ENCODE measurements around the gene PUS3. TPM values are rescaled to one million over a fixed set of nuclear protein-coding genes. Genes with fewer than 3 reads are reported as not detected.

The PUS3 gene
- total RNA-seq, 1 donor = 5.1 TPM

DNA sequence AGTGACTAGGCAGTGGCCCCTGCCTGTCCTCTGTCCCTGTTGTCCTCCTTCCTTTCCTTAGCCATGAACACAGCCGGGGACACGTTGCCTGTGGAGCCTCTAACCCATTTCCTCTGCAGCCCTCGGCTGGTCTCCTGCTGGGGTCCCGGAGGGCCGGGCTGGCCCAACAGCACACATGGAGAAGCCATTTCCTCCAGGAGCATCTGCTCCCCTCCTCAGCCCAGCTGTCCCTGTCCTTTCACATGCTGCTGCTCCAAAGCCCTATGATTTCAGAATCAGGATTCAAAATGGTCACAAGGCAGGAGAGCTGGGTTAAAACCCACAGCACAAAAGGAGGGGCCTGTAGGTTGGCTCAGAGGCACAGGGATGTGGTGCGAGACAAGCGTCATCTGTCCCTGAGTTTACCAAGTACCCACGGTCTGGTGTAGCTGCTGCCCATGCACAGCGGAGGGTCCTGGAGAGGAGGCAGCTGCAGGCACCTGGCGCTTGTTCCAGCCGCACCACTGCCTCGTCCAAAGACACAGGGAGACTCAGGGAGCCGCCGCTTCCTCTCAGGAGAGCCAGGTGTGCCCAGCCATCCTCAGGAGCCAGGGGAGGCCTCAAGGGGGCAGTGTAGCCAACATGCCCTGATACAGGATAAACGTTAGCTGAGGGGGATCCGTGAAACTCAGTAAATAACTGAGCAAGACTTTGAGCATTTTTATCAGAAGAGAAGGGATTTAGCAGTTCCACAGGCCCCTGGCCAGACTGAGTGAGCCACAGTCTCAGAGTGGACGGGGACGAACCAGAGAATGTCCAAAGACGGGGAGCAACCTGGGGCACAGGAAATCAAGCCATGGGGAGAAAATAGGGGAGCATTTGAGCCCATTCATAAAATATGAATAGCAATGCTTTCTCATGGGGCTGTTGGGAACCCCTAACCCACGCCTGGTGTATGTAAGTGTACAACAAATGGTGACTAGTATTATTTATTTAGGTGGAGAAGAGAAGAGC is 38.9 kb upstream of the PUS3 start:
- DNase-seq (ENCODE audit: low read depth in 2 of 3, low spot score in 2 of 3) = peak in 2 of 3 donors; percentile 15 to 54

- DNase-seq (ENCODE audit: low read depth in 2 of 3, low spot score in 2 of 3) = no peak
Measured at GRCh38 chr11:125941267-125941618, 38.2 kb upstream of the PUS3 start.

DNA sequence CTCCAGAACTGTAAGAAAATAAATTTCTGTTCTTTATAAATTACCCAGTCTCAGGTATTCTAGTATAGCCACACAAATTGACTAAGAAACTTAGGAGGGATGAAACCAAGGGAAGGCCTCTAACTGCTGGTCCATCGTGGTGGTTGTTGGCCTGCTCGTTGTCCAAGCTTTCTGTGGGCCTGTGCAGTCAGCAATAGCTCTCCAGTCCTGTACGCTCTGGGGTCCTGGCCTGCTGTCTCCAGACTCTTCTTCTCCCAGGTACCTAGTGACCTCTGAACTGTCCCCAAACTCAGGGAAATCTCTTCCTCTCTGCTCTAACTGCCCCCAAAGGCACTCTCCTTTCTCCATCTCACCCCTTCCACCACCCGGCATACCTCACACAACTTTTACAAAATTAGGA is 37.1 kb upstream of the PUS3 start:
- no peak for DNase-seq (ENCODE audit: low read depth in 2 of 3, low spot score in 2 of 3)

- DNase-seq (ENCODE audit: low read depth in 2 of 3, low spot score in 2 of 3) = no peak
Measured at GRCh38 chr11:125939081-125939521, 36.1 kb upstream of the PUS3 start.

GRCh38 chr11:125938418-125938817 is 35.4 kb upstream of the PUS3 start:
- DNase-seq (ENCODE audit: low read depth in 2 of 3, low spot score in 2 of 3) = no peak

DNA sequence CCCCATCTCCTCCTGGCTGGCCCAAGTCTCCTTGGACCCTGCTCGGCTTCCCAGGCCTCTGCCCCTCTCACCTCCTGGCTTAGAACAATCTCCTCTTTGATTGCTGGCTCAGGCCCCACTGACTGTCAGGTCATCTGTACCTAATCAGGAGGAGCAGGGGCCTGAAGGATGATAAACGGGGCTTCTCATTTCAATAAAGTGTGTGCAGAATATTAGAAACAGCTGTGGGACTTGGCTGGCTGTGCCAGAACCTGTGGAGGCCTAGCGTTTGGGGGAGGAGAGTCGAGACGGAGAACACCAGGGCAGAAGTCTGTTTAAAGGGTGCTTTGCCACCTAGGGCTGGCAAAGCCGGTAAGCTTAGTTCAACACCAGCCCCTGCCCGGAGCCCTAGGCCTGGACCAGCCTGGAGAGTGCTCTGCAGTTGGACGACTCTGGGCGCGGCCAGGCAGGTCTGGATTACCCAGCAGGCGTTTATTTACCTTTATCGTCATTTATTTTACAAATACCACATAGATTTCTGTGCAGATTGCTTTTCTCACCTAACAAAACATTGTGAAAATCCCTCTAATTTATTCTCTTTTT is 32.7 kb upstream of the PUS3 start:
- DNase-seq (ENCODE audit: low read depth in 2 of 3, low spot score in 2 of 3) = no peak

DNA sequence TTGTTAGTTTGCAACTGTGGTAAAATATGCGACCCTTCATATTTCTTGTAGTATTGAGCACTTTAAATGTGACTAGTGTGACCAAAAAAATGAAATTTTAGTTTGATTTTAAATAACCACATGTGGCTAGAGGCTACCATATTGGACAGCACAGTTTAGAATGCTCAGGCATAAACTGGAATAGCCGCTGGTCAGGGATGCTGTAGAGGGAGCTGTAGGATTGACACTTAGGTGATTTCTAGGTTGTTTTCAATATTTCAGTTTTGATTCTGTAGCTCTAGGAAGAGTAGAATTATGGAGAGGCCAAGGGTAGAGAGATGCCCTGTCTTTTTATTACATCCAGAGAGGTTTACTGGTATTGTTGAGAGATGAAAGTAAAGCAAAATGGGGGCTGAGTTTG is 32.0 kb upstream of the PUS3 start:
- no peak for DNase-seq (ENCODE audit: low read depth in 2 of 3, low spot score in 2 of 3)

GRCh38 chr11:125934473-125934872 is 31.5 kb upstream of the PUS3 start:
- no peak for DNase-seq (ENCODE audit: low read depth in 2 of 3, low spot score in 2 of 3)

GRCh38 chr11:125933030-125933813 is 30.2 kb upstream of the PUS3 start:
- no peak for DNase-seq (ENCODE audit: low read depth in 2 of 3, low spot score in 2 of 3)

- DNase-seq (ENCODE audit: low read depth in 2 of 3, low spot score in 2 of 3) = no peak
Measured at GRCh38 chr11:125932301-125932700, 29.3 kb upstream of the PUS3 start.

- no peak for DNase-seq (ENCODE audit: low read depth in 2 of 3, low spot score in 2 of 3)
Measured at GRCh38 chr11:125931668-125932067, 28.7 kb upstream of the PUS3 start.

GRCh38 chr11:125931116-125931515 is 28.1 kb upstream of the PUS3 start:
- DNase-seq (ENCODE audit: low read depth in 2 of 3, low spot score in 2 of 3) = no peak

DNA sequence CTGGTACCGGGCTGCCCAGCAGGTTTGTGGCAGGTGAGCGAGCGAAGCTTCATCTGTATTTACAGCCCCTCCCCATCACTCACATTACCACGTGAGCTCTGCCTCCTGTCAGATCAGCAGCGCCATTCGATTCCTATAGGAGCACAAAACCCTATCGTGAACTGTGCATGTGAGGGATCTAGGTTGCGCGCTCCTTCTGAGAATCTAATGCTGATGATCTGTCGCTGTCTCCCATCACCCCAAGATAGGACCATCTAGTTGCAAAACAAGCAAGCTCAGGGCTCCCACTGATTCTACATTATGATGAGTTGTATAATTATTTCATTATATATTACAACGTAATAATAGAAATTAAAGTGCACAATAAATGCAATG is 27.1 kb upstream of the PUS3 start:
- no peak for DNase-seq (ENCODE audit: low read depth in 2 of 3, low spot score in 2 of 3)

DNA sequence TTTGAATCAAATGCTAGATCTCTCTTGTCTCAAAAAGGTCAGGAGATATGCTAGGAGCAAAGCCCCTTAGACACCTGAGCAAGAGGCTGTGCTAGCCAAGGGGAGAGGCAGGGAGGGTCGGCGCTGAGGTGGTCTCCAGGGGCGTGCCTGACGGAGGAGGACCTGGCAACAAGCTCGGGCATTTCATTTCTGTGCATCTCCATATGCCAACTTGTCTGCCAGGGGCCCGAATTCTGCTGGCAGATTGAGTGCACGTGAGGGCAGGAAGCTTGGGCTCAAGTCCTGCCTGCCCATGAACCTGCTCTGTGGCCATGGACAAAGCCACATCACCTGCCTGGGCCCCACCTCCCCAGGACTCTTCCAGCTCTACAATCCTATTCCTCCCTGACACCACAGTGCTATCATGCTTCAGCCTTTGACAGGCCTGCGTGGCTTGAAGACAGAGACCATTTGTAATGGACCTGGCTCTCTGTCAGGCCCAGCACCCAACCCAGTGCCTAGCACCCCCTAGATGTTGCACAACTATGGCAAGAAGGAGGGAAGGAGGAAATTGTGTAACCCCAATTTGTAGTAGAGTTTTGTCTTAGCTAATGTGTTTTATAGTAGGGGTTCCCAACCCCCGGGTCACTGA is 26.6 kb upstream of the PUS3 start:
- DNase-seq (ENCODE audit: low read depth in 2 of 3, low spot score in 2 of 3) = no peak

GRCh38 chr11:125926682-125927081 is 23.7 kb upstream of the PUS3 start:
- no peak for DNase-seq (ENCODE audit: low read depth in 2 of 3, low spot score in 2 of 3)

GRCh38 chr11:125925804-125926203 is 22.8 kb upstream of the PUS3 start:
- no peak for DNase-seq (ENCODE audit: low read depth in 2 of 3, low spot score in 2 of 3)

DNA sequence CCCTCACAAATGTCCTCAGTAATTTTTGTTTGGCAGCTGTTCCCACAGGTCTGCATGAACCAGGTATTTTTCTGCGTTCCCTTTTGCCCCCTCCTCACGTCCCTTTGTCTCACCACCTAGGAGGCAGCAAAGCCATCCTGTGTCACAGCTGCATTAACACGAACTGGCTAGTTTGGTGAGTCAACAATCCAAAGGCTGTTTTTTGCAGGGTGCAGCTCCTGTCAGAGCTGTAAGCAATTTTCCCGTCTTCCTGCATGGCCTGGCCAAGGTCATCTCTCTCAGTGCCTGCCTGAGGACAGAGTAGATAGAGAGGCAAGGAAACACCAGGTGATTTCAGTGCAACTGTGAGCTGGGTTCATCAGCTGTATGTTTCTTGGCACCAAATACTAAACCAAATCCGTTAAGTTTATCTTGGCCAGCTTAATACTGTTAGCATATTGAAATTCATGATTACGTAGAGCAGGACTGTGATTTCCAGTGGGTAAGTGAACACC is 22.3 kb upstream of the PUS3 start:
- no peak for DNase-seq (ENCODE audit: low read depth in 2 of 3, low spot score in 2 of 3)

DNA sequence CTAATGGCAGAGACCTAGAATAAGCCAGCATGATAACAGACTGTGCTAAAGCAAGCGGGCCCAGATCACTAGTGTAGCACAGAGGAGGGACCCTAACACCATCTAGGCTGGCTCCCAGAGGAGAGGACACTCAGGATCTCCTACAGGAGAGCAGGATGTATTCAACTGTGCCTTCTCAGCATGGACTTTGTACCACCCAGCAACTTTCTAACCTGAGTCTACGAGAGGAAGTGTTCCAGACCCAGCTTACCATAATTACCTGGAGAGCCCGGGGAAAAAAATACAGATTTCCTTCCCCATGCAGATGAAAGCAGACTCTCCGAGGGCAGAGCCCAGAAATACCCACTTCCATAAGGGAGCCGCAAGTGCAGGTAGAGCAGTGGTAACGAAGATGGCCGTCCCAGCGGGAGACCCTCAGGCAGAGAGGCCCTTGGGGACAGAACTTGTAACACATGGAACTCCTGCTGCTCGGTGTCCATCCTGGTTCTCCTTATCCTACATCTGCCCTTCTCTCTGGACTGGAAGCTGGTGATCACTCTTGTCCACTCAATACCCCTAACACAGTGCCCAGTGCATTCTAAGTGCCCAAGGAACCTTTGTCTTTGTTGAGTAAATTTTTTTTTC is 21.5 kb upstream of the PUS3 start:
- no peak for DNase-seq (ENCODE audit: low read depth in 2 of 3, low spot score in 2 of 3)

GRCh38 chr11:125923633-125924032 is 20.6 kb upstream of the PUS3 start:
- no peak for DNase-seq (ENCODE audit: low read depth in 2 of 3, low spot score in 2 of 3)

- DNase-seq (ENCODE audit: low read depth in 2 of 3, low spot score in 2 of 3) = peak; percentile 14 to 79 (median 55)
Measured at GRCh38 chr11:125923012-125923579, 20.1 kb upstream of the PUS3 start.
